ENCODE results near the gene AP2A2.

GRCh38 chr11:910589-911030, 15.1 kb upstream of the AP2A2 start, which contains the start of gene CHID1:
- TF ChIP-seq CTCF (IDR thresholded peaks at IDR 0.05) = no peak
- TF ChIP-seq POLR2A (IDR thresholded peaks at IDR 0.05) = peak in 1 of 2 donors; percentile 12
- TF ChIP-seq POLR2AphosphoS5 (IDR thresholded peaks at IDR 0.05) = no peak
